Suprapubic skin (tissue), 4 donors: ENCODE data around the gene UBE3D. TPM values are rescaled to one million over a fixed set of nuclear protein-coding genes. Genes with fewer than 3 reads are reported as not detected.
"Not testable (repeated sequence)": the region's sequence is repeated elsewhere in the genome, so short reads cannot be mapped to it uniquely, and the experiment has no call there.

Source experiments
- DNase-seq, 2 donors: peaks; one replicate each; pipeline ENCODE4 v3.0.0-alpha.2; 2019; ENCODE audit warnings: low spot score in 2 of 2
- H3K27ac ChIP-seq: fragments of 200-600 bp; sonication (generic); one replicate; pipeline ENCODE4 v1.5.1; 2019
- H3K27me3 ChIP-seq: fragments of 200-600 bp; sonication (generic); one replicate; pipeline ENCODE4 v1.5.1; 2019
- H3K36me3 ChIP-seq: fragments of 200-600 bp; sonication (generic); one replicate; pipeline ENCODE4 v1.5.1; 2019
- H3K4me1 ChIP-seq: fragments of 200-600 bp; sonication (generic); one replicate; pipeline ENCODE4 v1.5.1; 2019
- H3K4me3 ChIP-seq: fragments of 200-600 bp; sonication (generic); one replicate; pipeline ENCODE4 v1.5.1; 2019; ENCODE audit warnings: mild to moderate bottlenecking
- H3K9me3 ChIP-seq: fragments of 200-600 bp; sonication (generic); one replicate; pipeline ENCODE4 v1.5.1; 2019
- EP300 ChIP-seq: sonication (generic); formaldehyde crosslinking; IDR thresholded peaks from one replicate; pipeline ENCODE4 v1.6.1; 2017; ENCODE audit warnings: antibody characterized with exemption
- POLR2A ChIP-seq, 2 donors: fragments of 450-650 bp; IDR thresholded peaks; one replicate each; pipeline ENCODE4 v1.6.1; 2017; ENCODE audit warnings: antibody characterized with exemption in 2 of 2, mild to moderate bottlenecking in 2 of 2, moderate library complexity in 2 of 2
- POLR2AphosphoS5 ChIP-seq, 3 donors: sonication (generic); formaldehyde crosslinking; IDR thresholded peaks; one replicate each; pipeline ENCODE4 v1.6.1; 2017; ENCODE audit warnings: antibody characterized with exemption in 3 of 3
- WGBS: methylation state at CpG from one replicate; pipeline ENCODE4 v1.1.5; 2018; 5-methylcytosine and 5-hydroxymethylcytosine counted together
- total RNA-seq, 4 donors: library from RNA; depleted of rRNA; stranded (reverse); fragments of >200 nt; gene quantifications; one replicate each; pipeline ENCODE4 v1.1.0, GENCODE V29; 2016
- TF ChIP-seq, protein P1 (sequence below), 2 donors: fragments of 200-600 bp in 1 of 2; fragments of 450-650 bp in 1 of 2; sonication (generic) in 1 of 2; IDR thresholded peaks; one replicate each; pipeline ENCODE4 v1.5.1; 2016 to 2019; ENCODE audit warnings: antibody characterized with exemption in 2 of 2, mild to moderate bottlenecking in 1 of 2, moderate library complexity in 1 of 2

The UBE3D gene
- total RNA-seq, 4 donors from 2014 or later, result 7.2 to 11.7 (median 7.5) TPM

GRCh38 chr6:82951935-82952334, 113.7 kb downstream of the UBE3D start:
- H3K4me1 ChIP-seq, result no peaks in the 10 kb centered on the region
- H3K9me3 ChIP-seq, result no peaks in the 10 kb centered on the region
- no peaks in the 10 kb centered on the region for H3K27me3 ChIP-seq
- no peak overlapping the region for H3K4me3 ChIP-seq
- 86% methylated on average over 1 of the region's 1 CpG for WGBS
- TF ChIP-seq, protein P1, sequence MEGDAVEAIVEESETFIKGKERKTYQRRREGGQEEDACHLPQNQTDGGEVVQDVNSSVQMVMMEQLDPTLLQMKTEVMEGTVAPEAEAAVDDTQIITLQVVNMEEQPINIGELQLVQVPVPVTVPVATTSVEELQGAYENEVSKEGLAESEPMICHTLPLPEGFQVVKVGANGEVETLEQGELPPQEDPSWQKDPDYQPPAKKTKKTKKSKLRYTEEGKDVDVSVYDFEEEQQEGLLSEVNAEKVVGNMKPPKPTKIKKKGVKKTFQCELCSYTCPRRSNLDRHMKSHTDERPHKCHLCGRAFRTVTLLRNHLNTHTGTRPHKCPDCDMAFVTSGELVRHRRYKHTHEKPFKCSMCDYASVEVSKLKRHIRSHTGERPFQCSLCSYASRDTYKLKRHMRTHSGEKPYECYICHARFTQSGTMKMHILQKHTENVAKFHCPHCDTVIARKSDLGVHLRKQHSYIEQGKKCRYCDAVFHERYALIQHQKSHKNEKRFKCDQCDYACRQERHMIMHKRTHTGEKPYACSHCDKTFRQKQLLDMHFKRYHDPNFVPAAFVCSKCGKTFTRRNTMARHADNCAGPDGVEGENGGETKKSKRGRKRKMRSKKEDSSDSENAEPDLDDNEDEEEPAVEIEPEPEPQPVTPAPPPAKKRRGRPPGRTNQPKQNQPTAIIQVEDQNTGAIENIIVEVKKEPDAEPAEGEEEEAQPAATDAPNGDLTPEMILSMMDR (IDR thresholded peaks at IDR 0.05), result no peak
- TF ChIP-seq POLR2A (IDR thresholded peaks at IDR 0.05) (no peak), EP300 (no peak), POLR2AphosphoS5 (IDR thresholded peaks at IDR 0.05) (no peak)
- H3K36me3 ChIP-seq, result no peaks in the 10 kb centered on the region
- DNase-seq, result no peak
- no peak overlapping the region for H3K27ac ChIP-seq

DNA sequence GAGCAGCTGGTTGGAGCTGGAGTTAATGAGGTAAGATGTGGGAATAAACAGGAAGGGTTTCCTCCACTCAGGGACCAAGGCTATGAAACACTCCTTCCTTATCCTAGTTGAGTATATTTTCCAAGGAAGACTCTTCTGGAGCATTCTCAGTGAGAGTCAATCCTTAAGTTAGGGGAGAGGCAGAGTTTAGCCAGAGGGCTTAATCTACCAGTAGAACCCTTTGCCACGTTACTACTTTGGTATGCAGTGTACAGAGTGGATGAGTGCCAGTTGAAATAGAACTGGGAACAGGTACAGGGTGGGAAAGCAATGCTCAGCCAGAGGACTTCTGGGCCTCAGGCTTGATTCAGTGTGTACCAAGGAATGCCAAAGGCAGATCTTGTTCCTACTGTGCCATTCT, 114.3 kb downstream of the UBE3D start:
- Histone ChIP-seq H3K4me1 (no peaks in the 10 kb centered on the region), H3K27me3 (no peaks in the 10 kb centered on the region), H3K9me3 (no peaks in the 10 kb centered on the region), H3K4me3 (no peak overlapping the region), H3K27ac (no peak overlapping the region), H3K36me3 (no peaks in the 10 kb centered on the region)
- no peak for DNase-seq
- WGBS, result 45% methylated on average over 1 of the region's 1 CpG
- TF ChIP-seq POLR2AphosphoS5 (IDR thresholded peaks at IDR 0.05) (no peak), POLR2A (IDR thresholded peaks at IDR 0.05) (no peak), EP300 (no peak)
- TF ChIP-seq, protein P1 (IDR thresholded peaks at IDR 0.05), result no peak

- not testable (repeated sequence) for H3K27ac ChIP-seq, DNase-seq, H3K36me3 ChIP-seq, H3K9me3 ChIP-seq, H3K4me3 ChIP-seq, H3K27me3 ChIP-seq, H3K4me1 ChIP-seq
- WGBS, result 100% methylated on average over 2 of the region's 3 CpGs
Observed at GRCh38 chr6:82930915-82931314, 134.7 kb downstream of the UBE3D start.

- H3K36me3 ChIP-seq, result no peaks in the 10 kb centered on the region
- H3K9me3 ChIP-seq, result no peaks in the 10 kb centered on the region
- WGBS, result 55% methylated on average over 3 of the region's 3 CpGs
- no peak for DNase-seq
- no peak overlapping the region for H3K4me3 ChIP-seq
- no peak overlapping the region for H3K27ac ChIP-seq
- no peaks in the 10 kb centered on the region for H3K27me3 ChIP-seq
- no peak for TF ChIP-seq EP300
- TF ChIP-seq POLR2A (IDR thresholded peaks at IDR 0.05), result no peak
- TF ChIP-seq POLR2AphosphoS5 (IDR thresholded peaks at IDR 0.05), result no peak
- H3K4me1 ChIP-seq, result no peaks in the 10 kb centered on the region
Observed at GRCh38 chr6:82924799-82925535, 140.7 kb downstream of the UBE3D start.

- H3K27me3 ChIP-seq, result no peaks in the 10 kb centered on the region
- no peaks in the 10 kb centered on the region for H3K4me1 ChIP-seq
- no peak overlapping the region for H3K27ac ChIP-seq
- H3K4me3 ChIP-seq, result no peak overlapping the region
- TF ChIP-seq POLR2A (IDR thresholded peaks at IDR 0.05), result no peak
- no peak for TF ChIP-seq EP300
- TF ChIP-seq POLR2AphosphoS5 (IDR thresholded peaks at IDR 0.05), result no peak
- TF ChIP-seq, protein P1 (IDR thresholded peaks at IDR 0.05), result no peak
- no peak for DNase-seq
- no peaks in the 10 kb centered on the region for H3K9me3 ChIP-seq
- WGBS, result 64% methylated on average over 1 of the region's 1 CpG
- no peaks in the 10 kb centered on the region for H3K36me3 ChIP-seq
Observed at GRCh38 chr6:82921258-82921657, 144.4 kb downstream of the UBE3D start.

DNA sequence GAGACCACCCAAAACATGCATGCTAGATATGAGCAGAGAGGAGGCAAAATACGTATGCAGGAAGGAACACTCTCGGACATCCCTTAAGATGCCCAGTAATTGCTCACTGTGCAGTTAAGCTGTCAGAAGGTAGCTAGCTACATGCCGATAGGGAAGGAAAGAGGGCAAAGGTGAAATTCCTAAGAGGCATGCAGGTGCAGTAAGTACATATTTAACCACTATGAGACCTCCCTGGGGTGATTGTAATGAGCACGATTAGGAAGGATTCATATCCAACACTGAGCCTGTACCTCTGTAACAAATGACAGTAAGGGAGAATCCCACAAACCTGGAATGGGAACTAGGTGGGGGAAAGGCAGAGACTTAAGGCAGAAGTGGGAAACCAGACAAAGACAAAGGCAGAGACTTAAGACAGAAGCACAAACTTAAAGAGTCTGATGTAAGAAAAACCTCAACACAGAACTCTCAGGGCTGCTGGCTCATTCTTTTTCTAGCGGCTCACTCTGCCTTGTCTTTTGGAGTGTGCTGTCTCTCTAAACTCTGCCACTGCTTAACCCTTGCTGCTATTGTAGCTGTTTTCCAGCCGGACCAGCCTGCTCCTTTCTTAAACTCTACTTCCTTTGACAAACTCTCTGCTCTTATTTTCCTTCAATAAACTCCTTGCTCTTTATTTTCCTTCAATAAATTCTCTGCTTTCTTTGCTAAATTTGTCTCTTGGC, 148.1 kb downstream of the UBE3D start:
- Histone ChIP-seq H3K27ac (no peak overlapping the region), H3K36me3 (no peaks in the 10 kb centered on the region), H3K27me3 (no peaks in the 10 kb centered on the region), H3K4me3 (no peak overlapping the region), H3K4me1 (no peaks in the 10 kb centered on the region), H3K9me3 (no peaks in the 10 kb centered on the region)
- TF ChIP-seq POLR2A (IDR thresholded peaks at IDR 0.05) (no peak), POLR2AphosphoS5 (IDR thresholded peaks at IDR 0.05) (no peak), EP300 (no peak)
- TF ChIP-seq, protein P1 (IDR thresholded peaks at IDR 0.05), result no peak
- DNase-seq, result no peak
- 65% methylated on average over 6 of the region's 6 CpGs for WGBS
